ENCODE data around the gene ZFHX3.
A peak's percentile ranks its signal among the peaks of the same experiment; 100 is the strongest.

Gene ZFHX3

GRCh38 chr16:73020409-73020884 is 27.5 kb downstream of the ZFHX3 start:
- TF ChIP-seq ZFX (IDR thresholded peaks at IDR 0.05) (no peak), CTCF (conservative IDR thresholded peaks at IDR 0.05) (no peak)
- peak overlapping the region; percentile 80 for H3K27ac ChIP-seq

- TF ChIP-seq CTCF (conservative IDR thresholded peaks at IDR 0.05) = no peak
- no peak for TF ChIP-seq ZFX (IDR thresholded peaks at IDR 0.05)
- peak overlapping the region; percentile 80 for H3K27ac ChIP-seq
Observed at GRCh38 chr16:73019457-73020362, 28.2 kb downstream of the ZFHX3 start.

GRCh38 chr16:73018821-73019456 is 29.0 kb downstream of the ZFHX3 start:
- TF ChIP-seq ZFX (IDR thresholded peaks at IDR 0.05) = no peak
- TF ChIP-seq CTCF (conservative IDR thresholded peaks at IDR 0.05) = no peak
- H3K27ac ChIP-seq = peak overlapping the region; percentile 80

GRCh38 chr16:73017321-73017720 is 30.6 kb downstream of the ZFHX3 start:
- peak overlapping the region; percentile 57 for H3K27ac ChIP-seq
- TF ChIP-seq ZFX (IDR thresholded peaks at IDR 0.05) (no peak), CTCF (conservative IDR thresholded peaks at IDR 0.05) (no peak)

- TF ChIP-seq CTCF (conservative IDR thresholded peaks at IDR 0.05) = no peak
- no peak for TF ChIP-seq ZFX (IDR thresholded peaks at IDR 0.05)
- H3K27ac ChIP-seq = peak overlapping the region; percentile 57
Observed at GRCh38 chr16:73016488-73016830, 31.5 kb downstream of the ZFHX3 start.

GRCh38 chr16:73015612-73016487 is 32.1 kb downstream of the ZFHX3 start:
- H3K27ac ChIP-seq = peak overlapping the region; percentile 75
- no peak for TF ChIP-seq CTCF (conservative IDR thresholded peaks at IDR 0.05)
- TF ChIP-seq ZFX (IDR thresholded peaks at IDR 0.05) = no peak

All from C4-2B (cell line).